WERI-Rb-1 (cell line): ENCODE results near the gene BNC2.

Source experiments
- DNase-seq: peaks from one replicate; pipeline ENCODE4 v3.0.0-alpha.2; 2020
- H3K27ac ChIP-seq: fragments of 250-450 bp; sonication (Bioruptor Pico); 2 replicates; pipeline ENCODE4 v1.5.1; 2020; ENCODE audit warnings: mild to moderate bottlenecking, moderate library complexity
- H3K27me3 ChIP-seq: fragments of 250-450 bp; sonication (Bioruptor Pico); 2 replicates; pipeline ENCODE4 v1.5.1; 2021; ENCODE audit warnings: mild to moderate bottlenecking, low read depth, moderate library complexity; ENCODE audit not compliant: insufficient read depth, severe bottlenecking
- H3K36me3 ChIP-seq: fragments of 250-450 bp; sonication (Bioruptor Pico); 2 replicates; pipeline ENCODE4 v1.5.1; 2020; ENCODE audit warnings: mild to moderate bottlenecking, moderate library complexity
- H3K4me3 ChIP-seq: 2 replicates; pipeline ENCODE4 v1.5.1; 2011; ENCODE audit warnings: low read depth, mild to moderate bottlenecking, control low read depth, low read length
- H3K9me3 ChIP-seq: fragments of 250-450 bp; sonication (Bioruptor Pico); 2 replicates; pipeline ENCODE4 v1.5.1; 2021; ENCODE audit warnings: mild to moderate bottlenecking, moderate library complexity; ENCODE audit not compliant: severe bottlenecking
- CTCF ChIP-seq: IDR thresholded peaks from 2 replicates; pipeline ENCODE4 v1.5.1; 2011; ENCODE audit warnings: low read depth, mild to moderate bottlenecking, control low read depth, inconsistent platforms, low read length

The BNC2 gene

GRCh38 chr9:16514131-16514530, 356.3 kb downstream of the BNC2 start:
- Histone ChIP-seq H3K27me3 (no peaks in the 10 kb centered on the region), H3K27ac (no peak overlapping the region), H3K36me3 (no peaks in the 10 kb centered on the region), H3K9me3 (no peaks in the 10 kb centered on the region), H3K4me3 (no peak overlapping the region)
- TF ChIP-seq CTCF = no peak
- no peak for DNase-seq

GRCh38 chr9:16512281-16512680, 358.2 kb downstream of the BNC2 start:
- Histone ChIP-seq H3K4me3 (no peak overlapping the region), H3K36me3 (no peaks in the 10 kb centered on the region), H3K9me3 (no peaks in the 10 kb centered on the region), H3K27me3 (no peaks in the 10 kb centered on the region), H3K27ac (no peak overlapping the region)
- no peak for DNase-seq
- no peak for TF ChIP-seq CTCF

- H3K27me3 ChIP-seq = no peaks in the 10 kb centered on the region
- TF ChIP-seq CTCF = no peak
- H3K4me3 ChIP-seq = no peak overlapping the region
- no peaks in the 10 kb centered on the region for H3K36me3 ChIP-seq
- no peak overlapping the region for H3K27ac ChIP-seq
- H3K9me3 ChIP-seq = no peaks in the 10 kb centered on the region
- no peak for DNase-seq
Observed at GRCh38 chr9:16510482-16510881, 360.0 kb downstream of the BNC2 start.

GRCh38 chr9:16509997-16510396, 360.5 kb downstream of the BNC2 start:
- Histone ChIP-seq H3K4me3 (no peak overlapping the region), H3K27ac (no peak overlapping the region), H3K36me3 (no peaks in the 10 kb centered on the region), H3K27me3 (no peaks in the 10 kb centered on the region), H3K9me3 (no peaks in the 10 kb centered on the region)
- DNase-seq = no peak
- no peak for TF ChIP-seq CTCF

GRCh38 chr9:16505199-16505598, 365.3 kb downstream of the BNC2 start:
- H3K4me3 ChIP-seq = no peak overlapping the region
- no peak for TF ChIP-seq CTCF
- DNase-seq = no peak
- H3K9me3 ChIP-seq = no peaks in the 10 kb centered on the region
- no peaks in the 10 kb centered on the region for H3K36me3 ChIP-seq
- no peaks in the 10 kb centered on the region for H3K27me3 ChIP-seq
- no peak overlapping the region for H3K27ac ChIP-seq

- no peaks in the 10 kb centered on the region for H3K36me3 ChIP-seq
- H3K27me3 ChIP-seq = no peaks in the 10 kb centered on the region
- no peak for TF ChIP-seq CTCF
- DNase-seq = no peak
- no peak overlapping the region for H3K4me3 ChIP-seq
- no peak overlapping the region for H3K27ac ChIP-seq
- H3K9me3 ChIP-seq = no peaks in the 10 kb centered on the region
Observed at GRCh38 chr9:16501726-16502125, 368.7 kb downstream of the BNC2 start.
